Fibroblast of skin of left biceps (primary cell): ENCODE data around the gene AHDC1.
"Not testable (repeated sequence)": the region's sequence is repeated elsewhere in the genome, so short reads cannot be mapped to it uniquely, and the experiment has no call there.

Experiments used
- DNase-seq, 2 experiments: peaks; one replicate each; pipeline ENCODE4 v3.0.0-alpha.2; 2013; ENCODE audit warnings: low read depth in 2 of 2

Gene AHDC1

DNA sequence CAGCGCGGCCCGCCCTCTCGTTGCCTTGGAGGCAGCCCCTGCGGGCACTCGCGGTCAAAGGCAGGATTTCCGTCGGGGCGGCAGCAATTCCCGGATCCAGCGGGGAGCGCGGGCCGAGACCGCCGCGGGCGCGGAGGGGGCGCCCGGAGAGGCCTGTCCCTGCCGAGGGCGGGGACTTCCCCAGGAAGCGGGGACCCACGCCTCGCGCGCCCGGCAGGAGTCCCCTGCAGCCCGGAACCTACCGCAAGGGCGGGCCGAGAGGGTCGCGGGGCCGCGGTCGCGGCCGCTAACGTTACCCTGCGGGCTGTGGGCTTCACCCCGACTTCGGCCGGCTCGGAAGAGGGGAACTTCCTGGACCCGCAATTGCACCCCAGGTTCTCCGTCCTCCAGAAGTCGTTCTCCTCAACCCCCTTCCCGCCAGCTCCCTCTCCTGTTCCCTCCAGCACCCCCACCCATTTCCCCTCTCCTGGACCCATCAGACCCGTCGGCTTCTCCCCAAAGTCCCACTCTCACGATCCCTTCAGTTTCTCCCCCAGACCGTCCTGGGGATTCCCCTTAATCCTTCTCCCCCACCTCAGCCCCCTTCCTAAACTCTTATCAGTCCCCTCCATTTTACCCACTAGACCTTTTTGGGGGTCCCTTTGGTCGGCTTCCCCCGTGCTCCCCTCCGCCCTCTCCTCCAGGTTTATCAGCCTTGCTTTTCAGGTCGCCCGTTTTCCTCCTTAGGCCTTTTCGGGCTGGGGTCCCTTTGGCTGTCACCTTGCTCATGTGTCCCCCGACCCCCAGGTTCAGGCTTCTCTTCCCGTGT lies 30.4 kb upstream of the AHDC1 start:
- no peak for DNase-seq

DNA sequence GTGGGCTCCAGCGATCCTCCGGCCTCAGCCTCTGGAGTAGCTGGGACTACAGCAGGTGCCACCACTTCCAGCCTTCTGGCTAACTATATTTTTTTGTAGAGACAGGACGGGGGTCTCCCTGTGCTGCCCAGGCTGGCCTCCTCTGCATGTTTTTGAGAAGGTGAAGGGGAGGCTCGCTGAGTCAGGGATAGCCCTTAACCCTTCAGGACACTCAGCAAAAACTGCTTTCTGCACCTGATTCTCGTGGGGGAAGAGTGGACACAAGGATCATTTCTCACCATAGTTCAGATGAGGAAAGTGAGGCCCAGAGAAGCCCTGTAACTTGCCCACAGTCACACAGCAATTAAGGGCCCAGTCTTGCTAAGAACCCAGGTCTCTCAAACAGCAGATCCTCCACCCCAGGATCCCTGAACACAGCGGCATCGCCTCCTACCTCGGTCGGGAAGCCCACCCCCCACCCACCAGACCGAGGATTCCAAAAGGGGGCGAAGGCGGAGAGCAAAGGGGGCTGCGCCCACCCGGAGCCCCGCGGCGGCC lies 29.8 kb upstream of the AHDC1 start:
- DNase-seq, result no peak

DNA sequence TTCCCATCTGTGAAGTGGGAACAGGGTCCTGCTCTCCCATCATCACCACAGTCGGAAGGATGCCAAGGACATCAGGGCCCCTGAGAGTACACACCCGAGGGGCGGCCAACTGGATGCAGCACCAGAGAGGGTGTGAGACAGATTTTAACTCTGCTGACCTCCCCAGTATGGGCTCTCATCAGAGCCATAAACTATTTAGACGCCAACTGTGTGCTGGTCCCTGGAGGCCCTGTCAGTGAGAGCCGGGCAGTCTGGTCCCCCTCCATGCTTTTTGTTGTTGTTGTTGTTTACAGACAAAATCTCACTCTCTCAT lies 29.3 kb upstream of the AHDC1 start:
- DNase-seq, result no peak

GRCh38 chr1:27632387-27633297 lies 28.7 kb upstream of the AHDC1 start:
- no peak for DNase-seq

DNA sequence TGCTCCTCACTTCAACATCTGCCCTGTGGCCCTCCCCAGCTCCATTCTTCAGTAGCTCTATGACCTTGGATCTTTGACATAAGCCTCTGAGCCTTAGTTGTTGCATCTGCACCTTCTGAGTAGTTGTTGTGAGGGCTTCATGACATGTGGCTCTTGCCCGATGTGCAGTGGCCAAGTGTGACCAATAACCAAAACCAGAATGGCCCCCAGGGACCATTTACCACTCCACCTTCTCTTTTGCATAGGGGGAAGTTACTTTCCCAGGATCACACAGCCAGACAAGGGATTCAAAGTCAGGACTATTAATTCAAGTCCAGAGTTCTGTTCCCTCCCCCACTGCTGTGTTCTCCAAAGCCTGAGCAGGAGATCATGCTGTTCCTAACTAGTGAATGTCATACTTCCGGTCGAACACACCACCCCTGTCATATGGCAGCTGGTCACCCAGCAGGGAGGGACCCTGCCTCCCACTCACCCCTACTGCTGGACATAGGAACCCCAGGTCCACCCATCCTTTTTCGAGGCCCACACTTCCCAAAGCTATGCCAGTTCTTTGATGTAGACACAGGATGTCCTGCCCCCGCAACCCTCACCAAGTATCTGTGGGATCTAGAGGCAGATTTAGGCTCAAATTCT lies 27.0 kb upstream of the AHDC1 start:
- no peak for DNase-seq

GRCh38 chr1:27628712-27629111 lies 24.8 kb upstream of the AHDC1 start:
- DNase-seq, result no peak

DNA sequence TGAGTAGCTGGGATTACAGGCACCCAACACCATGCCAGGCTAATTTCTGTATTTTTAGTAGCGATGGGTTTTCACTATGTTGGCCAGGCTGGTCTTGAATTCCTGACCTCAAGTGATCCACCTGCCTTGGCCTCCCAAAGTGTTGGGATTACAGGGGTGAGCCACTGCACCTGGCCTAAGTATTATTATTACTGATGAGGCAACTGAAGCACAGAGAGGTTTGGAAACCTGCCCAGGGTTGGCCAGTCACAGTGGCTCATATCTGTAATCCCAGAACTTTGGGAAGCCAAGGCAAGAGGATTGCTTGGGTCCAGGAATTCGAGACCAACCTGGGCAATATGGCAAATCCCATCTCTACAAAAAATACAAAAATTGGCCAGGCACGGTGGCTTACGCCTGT lies 23.8 kb upstream of the AHDC1 start:
- DNase-seq, result not testable (repeated sequence)

DNA sequence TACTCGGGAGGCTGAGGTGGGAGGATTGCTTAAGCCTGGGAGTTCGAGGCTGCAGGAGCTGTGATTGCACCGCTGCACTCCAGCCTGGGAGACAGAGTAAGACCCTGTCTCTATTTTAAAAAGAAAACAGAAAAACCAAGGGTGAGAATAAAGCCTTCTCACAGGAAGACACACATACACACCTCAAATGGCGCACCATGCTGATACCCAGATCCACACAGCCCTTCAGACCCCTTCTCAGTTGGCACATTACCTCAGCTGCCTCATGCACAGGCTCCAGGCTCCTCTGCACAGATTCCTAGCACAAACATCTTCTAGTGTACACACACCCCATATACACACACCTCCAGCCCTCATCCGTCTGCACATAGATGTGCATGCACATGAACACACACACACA lies 23.1 kb upstream of the AHDC1 start:
- DNase-seq, result no peak

- no peak for DNase-seq
These were observed 22.3 kb upstream of the AHDC1 start for GRCh38 chr1:27626031-27626935.

DNA sequence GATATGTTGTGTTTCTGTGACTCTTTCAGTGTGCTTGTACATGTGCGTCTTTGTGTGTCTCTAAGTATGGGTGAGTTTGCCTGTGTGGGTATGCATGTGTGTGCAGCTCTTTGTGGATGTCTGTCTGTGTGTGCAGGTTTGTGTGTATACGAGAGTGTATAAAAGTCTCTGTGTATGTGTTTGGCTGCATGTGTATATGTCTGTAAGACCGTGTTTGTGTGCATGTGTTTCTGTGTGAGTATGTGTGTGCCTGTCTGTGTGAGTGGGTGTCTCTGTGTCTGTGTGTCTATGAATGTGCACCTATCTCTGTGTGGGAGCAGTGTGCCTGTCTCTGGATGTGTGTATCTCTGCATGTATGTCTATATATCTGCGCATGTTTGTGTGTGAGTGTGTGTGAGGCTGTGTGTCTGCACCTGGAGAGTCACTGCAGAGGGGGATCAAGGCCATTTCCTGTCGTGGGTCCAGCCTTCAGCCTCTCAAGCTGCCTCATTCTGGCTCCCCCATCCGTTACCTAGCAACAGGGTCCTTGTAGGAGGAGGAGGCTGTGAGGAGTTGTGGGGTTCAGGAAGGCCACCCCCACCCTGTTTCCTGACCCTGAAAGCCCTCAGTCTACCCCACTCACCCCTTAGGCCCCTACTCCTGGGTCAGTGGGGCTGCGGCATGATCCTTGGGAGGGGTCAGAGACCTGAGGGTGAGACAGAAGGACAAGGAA lies 20.7 kb upstream of the AHDC1 start:
- no peak for DNase-seq

DNA sequence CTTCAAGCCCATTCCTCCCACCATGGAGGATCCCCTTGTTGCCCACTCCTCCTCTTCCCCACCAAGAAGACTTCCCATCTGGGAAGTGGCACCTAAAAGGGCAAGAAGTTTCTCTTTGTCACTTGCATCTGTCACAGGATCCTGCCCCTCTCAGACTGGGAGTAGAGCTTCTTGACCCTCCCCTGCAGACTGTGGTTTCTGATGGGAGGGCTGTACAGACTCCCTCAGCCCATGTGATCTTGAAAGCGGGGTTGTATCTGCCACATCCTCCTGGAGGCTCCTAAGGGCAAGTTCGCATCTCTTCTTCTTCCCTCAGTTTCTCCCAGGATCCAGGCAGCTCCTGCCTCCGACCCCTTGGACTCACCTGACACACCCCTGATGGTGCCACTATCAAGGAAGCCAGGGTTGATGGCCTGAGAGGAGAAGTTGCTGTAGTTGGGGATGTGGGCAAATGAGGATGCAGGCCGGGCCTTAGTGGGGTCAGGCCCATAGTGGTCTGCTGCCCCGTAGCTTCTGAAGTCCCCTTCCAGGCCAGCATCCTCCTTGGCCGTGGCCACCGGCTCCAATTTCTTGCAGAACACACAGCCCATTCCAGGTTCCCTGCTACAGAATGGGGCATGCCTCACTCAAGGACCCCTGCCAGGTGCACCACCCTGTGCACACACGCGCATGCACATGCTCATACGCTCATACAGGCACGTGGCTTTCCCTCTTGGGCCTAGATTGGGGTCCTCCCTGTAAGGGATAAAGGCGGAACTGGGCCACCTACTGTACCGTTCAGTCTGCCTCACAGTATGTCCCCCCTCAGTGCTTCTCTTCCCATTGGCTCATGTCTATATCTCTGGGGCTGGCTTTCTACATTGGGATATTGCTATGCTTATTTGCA lies 19.6 kb upstream of the AHDC1 start:
- DNase-seq, result no peak

DNA sequence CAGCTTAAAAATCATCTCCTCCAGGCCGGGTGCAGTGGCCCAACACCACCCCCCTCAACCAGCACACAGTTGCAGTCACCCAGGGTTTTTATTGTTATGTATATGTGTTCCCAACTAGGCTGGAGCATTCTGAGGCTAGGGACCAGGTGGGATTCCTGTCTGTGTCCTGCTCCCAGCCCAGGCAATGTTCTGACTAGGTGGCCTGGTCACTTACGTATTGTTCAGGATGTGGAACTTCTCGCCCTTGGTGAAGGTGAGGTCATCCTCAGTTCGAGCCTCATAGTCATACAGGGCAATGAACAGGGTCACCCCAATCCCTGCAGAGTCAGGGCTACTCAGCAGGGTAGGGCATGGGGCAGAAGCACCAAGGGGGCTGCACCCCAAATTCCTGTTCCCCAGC lies 18.9 kb upstream of the AHDC1 start:
- no peak for DNase-seq

- DNase-seq, result no peak
These were observed 17.3 kb upstream of the AHDC1 start for GRCh38 chr1:27621051-27621920.

DNA sequence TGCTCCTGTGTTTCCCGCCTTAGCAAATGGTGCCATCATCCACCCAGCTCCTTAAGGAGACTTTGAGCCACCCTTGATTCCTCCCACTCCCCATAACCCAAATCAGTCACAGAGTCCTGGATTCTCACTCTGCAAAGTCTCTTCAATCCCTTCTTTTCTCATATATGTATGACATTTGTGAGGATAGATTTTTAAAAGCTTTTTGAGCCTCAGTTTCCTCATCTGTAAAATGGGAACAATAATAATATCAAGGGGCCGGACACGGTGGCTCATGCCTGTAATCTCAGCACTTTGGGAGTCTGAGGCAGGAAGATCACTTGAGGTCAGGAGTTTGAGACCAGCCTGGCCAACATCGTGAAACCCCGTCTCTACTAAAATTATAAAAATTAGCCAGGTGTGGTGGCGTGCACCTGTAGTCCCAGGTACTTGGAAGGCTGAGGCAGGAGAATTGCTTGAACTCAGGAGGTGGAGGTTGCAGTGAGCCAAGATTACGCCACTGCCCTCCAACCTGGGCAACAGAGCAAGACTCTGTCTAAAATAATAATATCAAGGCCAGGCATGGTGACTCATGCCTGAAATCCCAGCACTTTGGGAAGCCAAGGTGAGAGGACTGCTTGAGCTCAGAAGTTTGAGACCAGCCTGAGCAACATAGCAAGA lies 16.0 kb upstream of the AHDC1 start:
- not testable (repeated sequence) for DNase-seq

GRCh38 chr1:27618341-27619082 lies 14.6 kb upstream of the AHDC1 start:
- DNase-seq, result no peak

GRCh38 chr1:27617420-27617819 lies 13.5 kb upstream of the AHDC1 start:
- no peak for DNase-seq

- DNase-seq, result no peak
These were observed 12.5 kb upstream of the AHDC1 start for GRCh38 chr1:27616441-27616840.
